Vagina (tissue), 2 donors: ENCODE data around the gene DAGLB.

ENCODE experiments used
- CTCF ChIP-seq, 3 experiments: fragments of 450-650 bp in 2 of 3; fragments of 200-600 bp in 1 of 3; sonication (generic) in 1 of 3; IDR thresholded peaks; one replicate each; pipeline ENCODE4 v1.5.1; 2017 to 2019; ENCODE audit warnings: antibody characterized with exemption in 3 of 3, mild to moderate bottlenecking in 2 of 3, moderate library complexity in 2 of 3
- POLR2A ChIP-seq, 2 donors: fragments of 450-650 bp; IDR thresholded peaks; one replicate each; pipeline ENCODE4 v1.6.1; 2017; ENCODE audit warnings: antibody characterized with exemption in 2 of 2, mild to moderate bottlenecking in 2 of 2, moderate library complexity in 2 of 2
- POLR2AphosphoS5 ChIP-seq, 2 donors: sonication (generic); formaldehyde crosslinking; IDR thresholded peaks; one replicate each; pipeline ENCODE4 v1.9.0; 2017; ENCODE audit warnings: antibody characterized with exemption in 2 of 2, mild to moderate bottlenecking in 2 of 2, low read depth in 1 of 2; ENCODE audit not compliant: insufficient read depth in 1 of 2

DNA sequence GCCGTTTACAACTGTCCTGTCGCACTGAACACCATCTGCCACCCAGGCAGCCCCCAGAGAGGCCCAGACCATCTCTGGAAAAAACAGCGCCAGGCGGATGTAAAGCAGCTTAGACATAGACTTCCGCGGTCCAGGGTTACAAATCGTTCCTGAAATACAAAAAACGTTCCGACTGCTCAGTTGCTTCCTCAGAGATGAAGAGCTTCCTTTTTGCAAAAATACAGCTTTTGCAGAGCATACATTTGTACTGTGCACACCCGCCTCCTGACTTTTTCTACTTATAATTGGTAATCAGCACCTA lies 11.4 kb downstream of the DAGLB start:
- TF ChIP-seq CTCF (IDR thresholded peaks at IDR 0.05) (no peak), POLR2AphosphoS5 (IDR thresholded peaks at IDR 0.05; ENCODE audit: insufficient read depth in 1 of 2, low read depth in 1 of 2) (no peak), POLR2A (IDR thresholded peaks at IDR 0.05) (no peak)
